Duodenal mucosa (tissue), 2 donors: ENCODE measurements around the gene CHEK2.
"Not testable (repeated sequence)": the region's sequence is repeated elsewhere in the genome, so short reads cannot be mapped to it uniquely, and the experiment has no call there.

Experiments used
- H3K27ac ChIP-seq: one replicate; pipeline ENCODE4 v1.7.0; 2013; ENCODE audit warnings: low read depth, low read length
- H3K27me3 ChIP-seq, 2 donors: one replicate each; pipeline ENCODE4 v1.7.0; 2013; ENCODE audit warnings: low read length in 2 of 2, control low read depth in 1 of 2; ENCODE audit not compliant: insufficient read depth in 2 of 2, control insufficient read depth in 1 of 2
- H3K36me3 ChIP-seq, 2 donors: one replicate each; pipeline ENCODE4 v1.7.0; 2013; ENCODE audit warnings: low read length in 2 of 2, control low read depth in 1 of 2; ENCODE audit not compliant: insufficient read depth in 2 of 2, control insufficient read depth in 1 of 2
- H3K4me1 ChIP-seq, 2 donors: one replicate each; pipeline ENCODE4 v1.7.0; 2013; ENCODE audit warnings: low read length in 2 of 2, control low read depth in 1 of 2; ENCODE audit not compliant: insufficient read depth in 2 of 2, control insufficient read depth in 1 of 2
- H3K4me3 ChIP-seq, 2 donors: one replicate each; pipeline ENCODE4 v1.7.0; 2013; ENCODE audit warnings: low read length in 2 of 2, low read depth in 1 of 2
- H3K9ac ChIP-seq, 2 donors: one replicate each; pipeline ENCODE4 v1.7.0; 2013; ENCODE audit warnings: low read length in 2 of 2, low read depth in 1 of 2
- H3K9me3 ChIP-seq, 2 donors: one replicate each; pipeline ENCODE4 v1.7.0; 2013; ENCODE audit warnings: low read length in 2 of 2, control low read depth in 1 of 2; ENCODE audit not compliant: control insufficient read depth in 1 of 2

CHEK2 gene

DNA sequence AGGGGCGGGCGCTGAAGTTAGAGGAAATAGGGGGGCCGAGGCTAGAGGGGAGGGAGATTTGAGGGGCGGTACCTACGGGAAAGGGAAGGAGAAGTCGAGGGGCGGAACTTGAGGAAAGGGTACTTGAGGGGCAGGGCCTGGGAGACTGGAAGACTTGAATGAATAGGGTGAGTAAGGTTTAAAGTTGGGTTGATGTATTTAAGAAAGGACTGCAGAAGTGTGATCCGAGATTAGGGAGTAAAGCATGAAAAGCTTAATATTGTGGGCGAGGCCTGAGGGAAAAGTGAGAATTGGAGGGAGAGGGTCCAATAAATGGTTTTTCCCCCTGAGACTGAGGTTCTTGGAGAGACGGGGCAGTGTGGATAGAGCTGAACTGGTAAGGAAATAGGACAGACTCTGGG, 942 bp upstream of the CHEK2 start:
- Histone ChIP-seq H3K36me3 (peaks cover 11 to 32% of the 10 kb centered on the region in 2 donors), H3K9ac (peak overlapping the region; percentile 89 to 94), H3K4me3 (peak overlapping the region; percentile 76 to 96), H3K4me1 (peaks cover 10 to 19% of the 10 kb centered on the region in 2 donors), H3K9me3 (no peaks in the 10 kb centered on the region), H3K27me3 (no peaks in the 10 kb centered on the region), H3K27ac (peak overlapping the region; percentile 92)

DNA sequence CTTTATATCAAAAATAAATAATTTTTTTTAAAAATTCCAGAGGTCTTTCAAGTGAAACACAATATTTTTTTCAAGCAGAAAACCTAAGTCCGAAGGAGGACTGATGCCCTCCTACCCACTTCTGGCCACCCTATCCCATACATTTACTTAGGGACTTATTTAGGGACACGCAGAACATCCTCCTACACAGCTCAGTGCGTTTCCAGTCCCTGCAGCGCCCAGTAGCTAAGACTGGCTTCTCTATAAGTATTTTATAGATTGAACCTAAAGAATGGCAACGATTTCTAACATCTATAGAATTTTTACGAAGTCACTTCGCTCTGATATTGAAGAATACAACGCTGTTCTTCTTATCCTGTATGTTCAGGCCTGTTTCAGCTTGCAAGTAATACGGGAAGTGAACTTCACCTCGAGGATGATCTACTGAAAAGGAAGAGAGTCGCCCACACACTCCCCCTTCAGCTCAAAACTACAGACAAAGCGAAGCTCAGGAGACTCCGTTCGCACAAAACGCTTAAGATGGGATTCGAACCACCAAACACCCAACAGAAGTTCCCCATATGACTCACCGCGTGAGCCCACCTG, 328 bp downstream of the CHEK2 start:
- Histone ChIP-seq H3K9ac (peak overlapping the region; percentile 40 to 49), H3K4me3 (peak overlapping the region; percentile 76 to 96), H3K9me3 (no peaks in the 10 kb centered on the region), H3K36me3 (peaks cover 11 to 19% of the 10 kb centered on the region in 2 donors), H3K27me3 (no peaks in the 10 kb centered on the region), H3K27ac (no peak overlapping the region), H3K4me1 (peaks cover 12 to 19% of the 10 kb centered on the region in 2 donors)

DNA sequence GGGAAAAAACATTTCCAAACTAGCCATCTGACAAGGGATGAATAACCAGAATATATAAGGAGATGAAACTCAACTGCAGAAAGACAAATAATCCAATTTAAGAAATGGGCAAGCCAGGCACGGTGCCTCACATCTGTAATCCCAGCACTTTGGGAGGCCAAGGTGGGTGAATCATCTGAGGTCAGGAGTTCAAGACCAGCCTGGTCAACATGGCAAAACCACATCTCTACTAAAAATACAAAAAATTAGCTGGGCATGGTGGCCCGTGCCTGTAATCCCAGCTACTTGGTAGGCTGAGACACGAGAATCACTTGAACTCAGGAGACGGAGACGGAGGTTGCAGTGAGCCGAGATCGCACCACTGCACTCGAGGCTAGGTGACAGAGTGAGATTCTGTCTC, 2.7 kb downstream of the CHEK2 start:
- H3K36me3 ChIP-seq, H3K27ac ChIP-seq, H3K9me3 ChIP-seq, H3K4me3 ChIP-seq, H3K9ac ChIP-seq, H3K27me3 ChIP-seq: not testable (repeated sequence)
- H3K4me1 ChIP-seq, result peaks cover 12 to 19% of the 10 kb centered on the region in 2 donors

DNA sequence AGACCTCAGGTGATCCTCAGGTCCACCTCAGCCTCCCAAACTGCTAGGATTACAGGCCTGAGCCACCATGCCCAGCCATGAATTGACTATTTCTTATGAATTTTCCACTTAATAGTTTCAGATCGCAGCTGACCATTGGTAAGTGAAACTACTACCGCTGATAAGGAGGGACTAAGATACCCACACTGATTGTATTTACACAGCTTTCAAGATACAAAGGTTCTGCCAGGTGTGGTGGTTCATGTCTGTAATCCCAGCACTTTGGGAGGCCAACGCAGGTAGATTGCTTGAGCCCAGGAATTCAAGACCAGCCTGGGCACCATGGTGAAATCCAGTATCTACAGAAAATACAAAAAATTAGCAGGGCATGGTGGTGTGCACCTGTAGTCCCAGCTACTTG, 3.9 kb downstream of the CHEK2 start:
- Histone ChIP-seq H3K4me1 (peaks cover 7 to 12% of the 10 kb centered on the region in 2 donors), H3K4me3 (no peak overlapping the region), H3K36me3 (peaks cover 10 to 12% of the 10 kb centered on the region in 2 donors), H3K9ac (no peak overlapping the region), H3K9me3 (no peaks in the 10 kb centered on the region), H3K27me3 (no peaks in the 10 kb centered on the region), H3K27ac (no peak overlapping the region)

DNA sequence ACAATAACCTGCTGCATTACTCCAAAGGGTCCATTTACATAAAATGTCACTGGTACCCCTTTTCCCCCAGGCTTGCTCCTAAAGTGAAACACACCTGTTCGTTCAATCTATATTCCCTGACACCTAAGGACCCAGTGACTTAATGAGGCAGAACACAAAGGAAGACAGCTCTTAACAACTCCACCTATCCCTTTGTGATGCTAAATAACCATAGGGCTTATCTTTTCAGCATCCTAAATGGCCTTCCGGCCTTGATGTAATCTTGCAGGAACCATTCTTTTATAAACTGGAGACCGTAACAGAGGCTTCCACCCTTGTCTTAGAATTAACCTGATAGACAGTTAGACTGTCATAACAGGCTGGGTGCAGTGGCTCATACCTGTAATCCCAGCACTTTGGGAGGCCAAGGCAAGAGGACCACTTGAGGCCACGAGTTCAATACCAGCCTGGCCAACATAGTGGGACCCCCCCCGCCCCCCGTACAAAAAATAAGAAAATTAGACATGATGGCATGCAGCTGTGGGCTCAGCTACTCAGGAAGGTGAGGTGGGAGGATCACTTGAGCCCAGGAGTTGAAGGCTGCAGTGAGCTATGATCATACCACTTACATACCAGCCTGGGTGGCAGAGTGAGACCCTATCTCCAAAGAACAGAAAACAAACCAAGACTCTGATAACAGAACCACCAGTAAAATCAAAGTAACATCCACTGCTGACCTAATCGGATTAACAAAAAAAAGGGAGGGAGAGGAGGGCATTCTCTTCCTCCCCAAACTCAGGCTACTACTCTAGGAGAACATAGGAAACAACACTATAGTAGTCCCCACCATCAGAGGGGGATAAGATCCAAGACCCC, 5.1 kb downstream of the CHEK2 start:
- Histone ChIP-seq H3K27ac (no peak overlapping the region), H3K9me3 (no peaks in the 10 kb centered on the region), H3K4me3 (no peak overlapping the region), H3K27me3 (no peaks in the 10 kb centered on the region), H3K9ac (no peak overlapping the region), H3K4me1 (peaks cover 6 to 12% of the 10 kb centered on the region in 2 donors), H3K36me3 (peaks cover 10 to 14% of the 10 kb centered on the region in 2 donors)

DNA sequence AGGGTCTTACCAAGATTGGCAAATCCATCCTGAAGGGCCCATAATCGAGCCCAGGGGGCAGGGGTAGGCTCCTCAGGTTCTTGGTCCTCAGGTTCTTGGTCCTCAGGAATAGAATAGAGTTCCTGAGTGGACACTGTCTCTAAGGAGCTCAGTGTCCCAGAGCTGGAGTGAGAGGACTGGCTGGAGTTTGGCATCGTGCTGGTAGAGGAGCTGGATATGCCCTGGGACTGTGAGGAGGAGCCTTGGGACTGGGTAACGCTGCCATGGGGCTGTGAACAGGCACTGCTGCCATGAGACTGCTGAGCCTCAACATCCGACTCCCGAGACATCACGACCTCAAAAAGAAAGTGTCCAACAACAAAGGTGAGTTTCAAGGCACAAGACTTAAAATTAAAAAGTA, 7.2 kb downstream of the CHEK2 start:
- Histone ChIP-seq H3K27me3 (no peaks in the 10 kb centered on the region), H3K9me3 (no peaks in the 10 kb centered on the region), H3K9ac (no peak overlapping the region), H3K4me3 (no peak overlapping the region), H3K36me3 (peaks cover 10 to 14% of the 10 kb centered on the region in 2 donors), H3K27ac (no peak overlapping the region), H3K4me1 (peaks cover 3 to 9% of the 10 kb centered on the region in 2 donors)

DNA sequence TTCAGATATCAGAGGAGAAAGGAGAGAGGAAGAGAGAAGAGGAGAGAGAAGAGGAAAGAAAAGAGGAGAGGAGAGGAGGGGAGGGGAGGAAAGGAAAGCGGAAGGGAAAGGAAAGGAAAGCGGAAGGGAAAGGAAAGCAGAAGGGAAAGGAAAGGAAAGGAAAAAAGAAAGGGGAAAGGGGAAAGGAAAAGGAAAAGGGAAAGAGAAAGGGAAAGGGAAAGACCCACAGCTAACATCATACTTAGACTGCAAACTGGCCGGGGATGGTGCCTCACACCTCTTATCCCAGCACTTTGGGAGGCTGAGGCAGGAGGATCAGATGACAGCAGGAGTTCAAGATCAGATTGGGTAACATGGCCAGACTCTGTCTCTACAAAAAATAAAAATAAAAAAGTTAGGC, 11.4 kb downstream of the CHEK2 start:
- Histone ChIP-seq H3K4me3 (no peak overlapping the region), H3K36me3 (peaks cover 11 to 18% of the 10 kb centered on the region in 2 donors), H3K9ac (no peak overlapping the region), H3K27ac (no peak overlapping the region), H3K9me3 (no peaks in the 10 kb centered on the region), H3K27me3 (no peaks in the 10 kb centered on the region), H3K4me1 (no peaks in the 10 kb centered on the region)

DNA sequence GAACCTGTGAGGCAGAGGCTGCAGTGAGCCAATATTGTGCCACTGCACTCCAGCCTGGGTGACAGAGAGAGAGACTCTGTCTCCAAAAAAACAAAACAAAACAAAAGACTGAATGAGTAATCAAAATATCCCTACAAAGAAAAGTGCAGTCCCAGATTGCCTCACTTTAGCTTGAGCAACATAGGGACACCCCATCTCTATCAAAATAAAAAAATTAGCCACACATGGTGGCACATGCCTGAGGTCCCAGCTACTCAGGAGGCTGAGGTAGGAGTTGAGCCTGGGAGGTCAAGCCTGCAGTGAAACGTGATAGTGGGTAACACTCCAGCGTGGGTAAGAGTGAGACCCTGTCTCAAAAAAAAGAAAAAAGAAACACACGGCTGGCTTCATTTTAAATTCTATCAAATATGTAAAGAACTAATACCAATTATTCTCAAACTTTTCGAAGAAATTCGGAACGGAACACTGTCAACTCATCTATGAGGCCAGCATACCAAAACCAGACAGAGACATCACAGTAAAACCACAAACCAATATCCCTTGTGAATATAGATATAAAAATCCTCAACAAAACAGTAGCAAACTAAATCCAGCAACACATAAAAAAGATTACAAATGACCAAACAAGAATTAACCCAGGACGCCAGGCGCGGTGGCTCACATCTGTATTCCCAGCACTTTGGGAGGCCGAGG, 12.9 kb downstream of the CHEK2 start:
- Histone ChIP-seq H3K9me3 (no peaks in the 10 kb centered on the region), H3K36me3 (peaks cover 9 to 23% of the 10 kb centered on the region in 2 donors), H3K9ac (no peak overlapping the region), H3K27me3 (no peaks in the 10 kb centered on the region), H3K4me3 (no peak overlapping the region), H3K27ac (no peak overlapping the region), H3K4me1 (no peaks in the 10 kb centered on the region)

DNA sequence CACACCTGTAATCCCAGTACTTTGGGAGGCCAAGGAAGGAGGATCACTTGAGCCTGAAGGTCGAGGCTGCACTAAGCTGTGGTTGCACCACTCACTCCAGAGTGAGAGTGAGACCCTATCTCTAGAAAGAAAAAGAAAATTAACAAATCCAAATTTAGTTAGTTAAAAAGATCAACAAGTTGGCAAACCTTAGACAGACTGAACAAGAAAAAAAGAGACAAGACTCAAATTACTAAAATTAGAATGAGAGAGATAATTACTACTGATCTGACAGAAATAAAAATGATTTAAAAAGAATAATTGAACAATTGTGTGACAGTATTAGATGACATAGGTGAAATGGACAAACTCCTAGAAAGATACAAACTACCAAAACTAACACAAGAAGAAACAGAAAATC, 13.6 kb downstream of the CHEK2 start:
- Histone ChIP-seq H3K9ac (no peak overlapping the region), H3K9me3 (no peaks in the 10 kb centered on the region), H3K36me3 (peaks cover 7 to 19% of the 10 kb centered on the region in 2 donors), H3K27me3 (no peaks in the 10 kb centered on the region), H3K4me1 (no peaks in the 10 kb centered on the region), H3K4me3 (no peak overlapping the region), H3K27ac (no peak overlapping the region)

DNA sequence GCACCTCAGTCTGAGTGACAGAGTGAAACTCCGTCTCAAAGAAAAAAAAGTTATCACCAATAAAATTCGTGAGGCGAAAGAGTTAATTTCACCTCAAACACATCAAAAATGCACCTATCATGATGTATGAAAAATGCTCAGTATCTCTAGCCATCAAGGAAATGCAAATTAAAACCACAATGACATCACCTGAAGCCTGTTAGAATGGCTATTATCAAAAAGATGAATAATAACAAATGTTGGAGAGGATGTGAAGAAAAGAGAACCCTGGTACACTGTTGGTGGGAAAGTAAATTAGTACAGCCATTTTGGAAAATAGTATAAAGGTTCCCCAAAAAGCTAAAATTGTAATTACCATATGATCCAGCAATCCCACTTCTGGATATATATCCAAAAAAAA, 23.6 kb downstream of the CHEK2 start:
- Histone ChIP-seq H3K27ac (no peak overlapping the region), H3K36me3 (peaks cover 0 to 5% of the 10 kb centered on the region in 2 donors), H3K4me3 (no peak overlapping the region)

More for the DNA sequence above, 23.6 kb downstream of the CHEK2 start:
- no peaks in the 10 kb centered on the region for H3K9me3 ChIP-seq
- no peaks in the 10 kb centered on the region for H3K27me3 ChIP-seq
- no peaks in the 10 kb centered on the region for H3K4me1 ChIP-seq
- no peak overlapping the region for H3K9ac ChIP-seq
